Common myeloid progenitor, CD34-positive (primary cell): ENCODE results near the gene WNT7A.

Experiments
- CTCF ChIA-PET: fragments of 350-600 bp; sonication (Branson Sonifier 250); formaldehyde crosslinking; loops from one replicate; lab custom pipeline; 2021; ENCODE audit warnings: antibody characterized with exemption; lab: Charles Lee
- POLR2A ChIA-PET: fragments of 350-600 bp; sonication (Branson Sonifier 250); formaldehyde crosslinking; loops from one replicate; lab custom pipeline; 2021; ENCODE audit warnings: antibody characterized with exemption; lab: Charles Lee
- DNase-seq, 3 donors: peaks; one replicate each; pipeline versions ENCODE4 v3.0.0 to v3.0.0-alpha.2; 2013
- H3K27ac ChIP-seq, 2 experiments: 1 replicate in 1 of 2; 2 replicates in 1 of 2; pipeline ENCODE4 v1.7.0; 2013; ENCODE audit warnings: inconsistent platforms in 2 of 2, low read length in 2 of 2, mild to moderate bottlenecking in 2 of 2, low read depth in 1 of 2, moderate library complexity in 1 of 2; ENCODE audit not compliant: severe bottlenecking in 2 of 2, insufficient read depth in 1 of 2, poor library complexity in 1 of 2
- H3K27me3 ChIP-seq, 5 experiments: replicated peaks in 2 of 5; 1 replicate in 3 of 5; 2 replicates in 2 of 5; pipeline versions ENCODE4 v1.6.1 to v1.7.0; 2013; ENCODE audit warnings: low read length in 4 of 5, mild to moderate bottlenecking in 2 of 5, moderate library complexity in 2 of 5, inconsistent platforms in 1 of 5; ENCODE audit not compliant: insufficient read depth in 5 of 5, control insufficient read depth in 4 of 5
- H3K36me3 ChIP-seq, 4 experiments: 1 replicate in 2 of 4; 2 replicates in 2 of 4; pipeline versions ENCODE4 v1.6.1 to v1.7.0; 2013; ENCODE audit warnings: low read length in 3 of 4, control low read depth in 1 of 4, mild to moderate bottlenecking in 1 of 4; ENCODE audit not compliant: control insufficient read depth in 4 of 4, insufficient read depth in 4 of 4
- H3K4me1 ChIP-seq, 4 experiments: 1 replicate in 3 of 4; 2 replicates in 1 of 4; pipeline versions ENCODE4 v1.6.1 to v1.7.1; 2013; ENCODE audit warnings: low read length in 3 of 4, mild to moderate bottlenecking in 3 of 4, control low read depth in 1 of 4, inconsistent platforms in 1 of 4, moderate library complexity in 1 of 4; ENCODE audit not compliant: control insufficient read depth in 4 of 4, insufficient read depth in 4 of 4; ENCODE audit errors: control extremely low read depth in 1 of 4
- H3K4me3 ChIP-seq, 7 experiments: 1 replicate in 4 of 7; 2 replicates in 3 of 7; pipeline versions ENCODE4 v1.5.1 to v1.7.0; 2013; ENCODE audit warnings: mild to moderate bottlenecking in 7 of 7, low read length in 6 of 7, moderate library complexity in 6 of 7, inconsistent platforms in 2 of 7, low read depth in 2 of 7, control low read depth in 1 of 7; ENCODE audit not compliant: insufficient read depth in 4 of 7, control insufficient read depth in 1 of 7; ENCODE audit errors: extremely low read depth in 1 of 7
- H3K9me3 ChIP-seq, 5 experiments: 1 replicate in 4 of 5; 2 replicates in 1 of 5; pipeline versions ENCODE4 v1.6.1 to v1.7.1; 2013; ENCODE audit warnings: low read length in 4 of 5, mild to moderate bottlenecking in 2 of 5, inconsistent platforms in 1 of 5, low read depth in 1 of 5, moderate library complexity in 1 of 5; ENCODE audit not compliant: control insufficient read depth in 4 of 5, insufficient read depth in 2 of 5; ENCODE audit errors: control extremely low read depth in 1 of 5
- WGBS: methylation state at CpG from one replicate; pipeline ENCODE4 v1.1.5; 2013; ENCODE audit not compliant: insufficient coverage; 5-methylcytosine and 5-hydroxymethylcytosine counted together

Gene WNT7A

DNA sequence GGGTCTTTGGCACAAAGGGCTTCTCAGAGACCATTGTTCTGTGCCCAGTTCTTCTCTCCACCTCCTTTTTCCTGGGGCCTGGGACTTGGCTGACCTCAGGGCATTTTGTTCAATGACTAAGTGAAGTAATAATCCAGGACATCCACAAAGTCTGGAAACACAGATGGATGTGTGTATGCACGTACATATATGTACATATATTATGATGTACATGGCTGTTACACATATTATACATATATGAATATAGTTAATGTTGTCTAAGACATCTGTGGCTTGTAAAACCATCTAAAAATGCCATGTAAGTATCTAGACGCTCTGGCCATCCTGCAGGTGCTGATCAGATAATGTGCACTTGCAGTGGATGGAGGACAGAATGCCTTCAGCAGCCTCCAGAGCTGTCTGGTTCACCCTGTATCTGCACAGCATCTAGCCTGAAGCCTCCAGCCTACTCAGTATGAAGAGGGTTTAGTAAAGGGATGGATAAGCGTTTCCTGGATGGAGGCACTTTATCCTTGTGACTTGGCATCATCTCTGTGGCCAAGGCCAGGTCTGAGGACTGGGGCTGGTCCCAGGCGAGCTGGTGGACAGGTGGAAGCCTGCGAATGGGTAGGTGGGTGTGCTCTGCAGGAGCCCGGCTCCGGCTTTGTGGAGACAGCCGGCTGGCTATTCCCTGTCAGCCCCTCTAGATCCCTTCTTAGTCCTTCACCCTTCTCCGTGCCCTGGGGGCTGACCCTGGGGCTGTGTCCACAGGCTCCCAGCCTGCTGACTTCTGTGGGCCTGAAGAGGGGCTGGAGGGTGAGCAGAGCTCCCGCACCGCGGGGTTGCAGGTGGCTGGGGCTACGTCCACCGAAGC, 88.4 kb downstream of the WNT7A start:
- CTCF ChIA-PET: interaction anchor here (0.8 to 0.9 kb wide), 2 partner anchors 89 to 297 kb away, joined by 3 read pairs; partner anchors contain the start of gene WNT7A
- WGBS: 84% methylated on average over 11 of the region's 14 CpGs

DNA sequence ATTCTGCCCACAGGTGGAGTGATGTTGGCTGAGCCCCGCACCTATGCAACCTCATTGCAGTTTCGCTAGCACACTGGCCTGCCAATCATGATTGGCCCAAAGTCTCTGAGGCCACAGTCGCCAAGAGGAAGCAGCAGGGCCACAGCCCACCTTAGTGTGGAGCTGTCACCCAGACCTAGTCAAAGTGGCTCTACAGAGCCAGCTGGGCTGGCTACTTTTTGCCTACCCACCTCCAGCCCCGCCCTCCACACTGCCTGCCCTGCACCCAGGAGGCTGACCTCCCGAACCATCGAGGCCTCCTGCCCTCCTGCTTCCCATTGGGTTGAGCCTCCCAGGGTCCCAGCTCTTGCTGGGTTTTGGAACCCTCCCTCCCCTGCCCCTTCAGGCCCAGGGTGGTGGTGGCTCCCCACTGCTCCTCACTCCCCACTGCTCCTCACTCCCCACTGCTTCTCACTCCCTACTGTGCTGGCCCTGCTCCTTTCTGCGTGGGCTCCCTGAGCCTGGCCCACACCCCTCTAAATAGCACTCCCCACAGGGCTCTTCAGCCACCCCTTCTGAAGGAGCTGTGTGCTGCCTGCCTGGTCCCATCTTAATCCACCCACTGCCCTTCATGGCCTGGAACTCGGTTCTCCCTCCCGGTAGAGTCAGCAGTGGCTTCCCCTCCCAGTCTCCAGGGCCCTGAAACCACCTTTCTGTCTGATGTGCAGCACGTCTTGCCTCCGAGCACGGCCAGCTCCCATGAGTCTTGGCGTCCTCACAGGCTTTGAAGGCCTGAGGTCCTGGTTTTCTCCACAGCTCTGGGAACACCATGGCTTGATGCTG, 89.3 kb downstream of the WNT7A start:
- 97% methylated on average over 13 of the region's 13 CpGs for WGBS
- Histone ChIP-seq H3K27me3 (peaks cover 0 to 2% (median 0%) of the 10 kb centered on the region in 5 experiments), H3K4me1 (peaks cover 0 to 1% (median 0%) of the 10 kb centered on the region in 4 experiments), H3K36me3 (no peaks in the 10 kb centered on the region), H3K4me3 (no peak overlapping the region), H3K9me3 (no peaks in the 10 kb centered on the region), H3K27ac (no peak overlapping the region)
- ChIA-PET CTCF (interaction anchor here (0.5 to 0.9 kb wide), 4 partner anchors 12 to 296 kb away, joined by 3 read pairs; partner anchors contain the start of gene WNT7A), POLR2A (no interaction called here)
- no peak for DNase-seq

More for the DNA sequence above, 88.4 kb downstream of the WNT7A start:
- Histone ChIP-seq H3K27me3 (peaks cover 0 to 2% (median 0%) of the 10 kb centered on the region in 5 experiments), H3K4me1 (peaks cover 0 to 5% (median under 1%) of the 10 kb centered on the region in 4 experiments), H3K9me3 (no peaks in the 10 kb centered on the region), H3K4me3 (no peak overlapping the region), H3K36me3 (no peaks in the 10 kb centered on the region), H3K27ac (no peak overlapping the region)
- no peak for DNase-seq
- POLR2A ChIA-PET: no interaction called here

DNA sequence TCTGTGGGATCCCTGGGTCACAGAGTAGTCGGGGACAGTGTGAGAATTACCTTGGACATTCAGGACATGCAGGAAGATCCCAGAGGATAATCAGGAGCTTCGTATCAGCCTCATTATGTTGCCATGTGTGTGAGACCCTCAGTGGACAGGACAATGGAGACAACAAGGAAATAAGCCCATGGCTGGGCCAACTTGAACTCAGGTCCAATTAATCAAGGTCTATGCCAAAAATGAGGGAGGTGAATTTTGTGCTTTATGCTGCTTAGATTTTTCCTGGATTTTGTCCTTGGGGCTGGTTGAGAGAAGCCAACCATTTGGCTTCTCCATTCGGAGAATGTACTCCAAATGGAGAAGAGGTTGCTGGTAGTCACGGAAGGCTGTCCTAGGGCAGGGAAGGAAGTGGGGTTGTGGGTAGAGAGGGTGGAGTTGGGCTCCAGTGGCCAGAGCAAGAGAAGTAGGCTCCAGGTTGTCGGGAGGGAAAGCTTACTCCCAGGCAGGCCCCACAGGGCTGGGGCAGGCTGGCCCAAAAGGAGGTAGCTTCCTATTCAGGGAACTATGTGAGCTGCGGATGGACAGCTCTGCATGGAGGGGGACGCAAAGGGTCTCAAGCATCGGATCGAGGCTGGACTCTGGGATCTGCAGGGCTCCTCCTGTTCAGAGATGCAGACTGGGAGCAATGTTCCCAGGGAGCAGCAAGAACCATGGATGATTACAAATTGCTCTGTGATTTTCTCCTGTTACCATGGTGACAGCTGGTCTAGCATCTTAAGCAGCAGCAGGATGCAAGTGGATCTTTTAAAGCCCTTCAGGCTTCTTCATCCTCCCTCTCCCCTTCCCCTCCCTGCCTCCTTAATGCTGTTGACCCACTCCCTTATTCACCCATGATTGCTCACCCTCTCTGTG, 91.1 kb downstream of the WNT7A start:
- no peaks in the 10 kb centered on the region for H3K9me3 ChIP-seq
- peak in 2 of 3 donors; percentile 8 to 9 for DNase-seq
- H3K36me3 ChIP-seq: no peaks in the 10 kb centered on the region
- POLR2A ChIA-PET: no interaction called here
- H3K4me1 ChIP-seq: peaks cover 0 to 1% (median 0%) of the 10 kb centered on the region in 4 experiments
- CTCF ChIA-PET: interaction anchor here (1.0 kb wide), 1 partner anchor 10 kb away, joined by 3 read pairs; no protein-coding TSS in a partner anchor
- H3K27me3 ChIP-seq: peaks cover 0 to 5% (median 0%) of the 10 kb centered on the region in 5 experiments
- no peak overlapping the region for H3K4me3 ChIP-seq
- no peak overlapping the region for H3K27ac ChIP-seq
- 64% methylated on average over 9 of the region's 9 CpGs for WGBS

DNA sequence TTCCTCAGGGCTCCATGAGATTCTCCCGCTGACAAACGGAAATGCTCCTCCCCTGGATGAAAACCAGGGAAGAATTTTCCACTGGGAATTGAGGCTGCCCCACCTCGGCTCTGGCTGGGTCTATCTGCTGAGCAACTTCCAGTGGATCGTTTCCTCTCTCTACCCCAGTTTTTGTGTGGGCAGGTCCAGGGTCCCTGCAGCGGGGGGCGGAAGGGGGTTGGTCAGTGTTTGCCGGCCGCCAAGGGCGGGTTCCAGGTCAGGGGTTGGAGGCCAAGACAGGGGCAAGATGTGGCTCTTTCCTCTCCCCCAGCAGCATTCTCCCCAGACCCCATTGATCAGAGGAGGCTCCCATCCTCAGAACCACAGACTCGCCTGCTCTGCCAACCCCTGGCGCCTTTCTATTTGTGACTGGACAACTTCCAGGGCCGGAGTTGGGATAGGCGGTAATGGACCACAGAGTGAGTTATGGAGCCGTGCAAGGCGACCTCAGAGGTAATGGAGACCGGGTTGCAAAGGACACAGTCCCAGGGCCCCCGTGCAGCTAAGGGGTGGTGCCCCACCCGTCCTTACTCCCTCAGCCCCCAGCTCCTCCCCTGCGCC, 92.2 kb downstream of the WNT7A start:
- Histone ChIP-seq H3K36me3 (no peaks in the 10 kb centered on the region), H3K9me3 (no peaks in the 10 kb centered on the region), H3K4me3 (no peak overlapping the region), H3K27me3 (peaks cover 0 to 5% (median 0%) of the 10 kb centered on the region in 5 experiments), H3K4me1 (peaks cover 0 to 5% (median 2%) of the 10 kb centered on the region in 4 experiments), H3K27ac (no peak overlapping the region)
- WGBS: 91% methylated on average over 13 of the region's 19 CpGs
- DNase-seq: no peak
- ChIA-PET POLR2A (no interaction called here), CTCF (no interaction called here)

DNA sequence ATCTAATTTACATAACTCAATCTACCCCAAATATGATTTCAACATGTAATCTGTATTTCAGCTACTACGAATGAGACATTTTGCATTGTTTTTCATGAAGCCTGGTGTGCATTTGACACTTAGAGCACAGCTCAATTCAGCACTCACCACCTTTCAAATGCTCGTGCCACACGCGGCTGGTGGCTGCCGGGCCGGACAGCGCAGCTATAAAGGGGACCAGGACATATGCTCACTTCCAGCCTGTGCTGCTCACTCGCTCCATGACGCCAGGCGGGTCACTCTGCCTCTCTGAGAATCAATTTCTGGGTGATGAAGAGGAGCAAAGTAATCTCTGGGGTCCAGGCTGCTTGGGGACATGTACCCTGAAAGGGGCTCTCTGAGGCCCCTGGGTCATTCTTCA, 93.1 kb downstream of the WNT7A start:
- Histone ChIP-seq H3K27ac (no peak overlapping the region), H3K27me3 (peaks cover 0 to 5% (median 0%) of the 10 kb centered on the region in 5 experiments), H3K4me3 (no peak overlapping the region), H3K36me3 (no peaks in the 10 kb centered on the region), H3K9me3 (no peaks in the 10 kb centered on the region), H3K4me1 (peaks cover 0 to 11% (median 5%) of the 10 kb centered on the region in 4 experiments)
- 87% methylated on average over 6 of the region's 10 CpGs for WGBS
- ChIA-PET POLR2A (no interaction called here), CTCF (no interaction called here)
- no peak for DNase-seq

DNA sequence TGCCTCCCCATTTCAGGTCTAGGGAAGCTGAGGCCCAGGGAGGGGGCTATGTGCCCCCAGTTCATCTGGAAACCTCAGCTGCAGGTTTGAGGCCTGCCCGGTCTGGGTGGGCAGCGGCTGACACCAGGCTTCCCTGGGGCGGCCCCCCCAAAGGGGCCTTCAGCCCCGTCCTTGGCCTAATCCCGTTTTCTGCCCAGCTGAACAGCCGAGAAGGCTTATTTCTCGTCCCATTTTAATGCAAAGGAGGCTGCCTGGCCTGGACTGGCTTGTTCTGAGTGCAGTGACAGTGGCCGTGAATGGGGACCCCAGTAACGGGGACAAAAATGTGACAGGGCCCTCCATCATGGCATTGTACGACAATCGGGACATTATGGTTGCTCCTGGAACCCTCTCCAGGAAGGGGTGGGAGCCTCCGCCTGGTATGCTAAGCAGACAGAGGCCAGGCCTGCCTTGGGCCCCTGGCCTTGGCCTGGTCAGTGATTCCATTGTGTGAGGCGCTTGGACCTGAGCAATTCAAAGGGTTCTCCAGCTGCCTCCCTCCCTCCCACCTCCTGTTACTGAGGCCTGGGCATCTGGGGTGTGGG, 93.9 kb downstream of the WNT7A start:
- Histone ChIP-seq H3K36me3 (no peaks in the 10 kb centered on the region), H3K27ac (no peak overlapping the region), H3K9me3 (no peaks in the 10 kb centered on the region), H3K27me3 (peaks cover 0 to 6% (median 0%) of the 10 kb centered on the region in 5 experiments), H3K4me3 (no peak overlapping the region), H3K4me1 (peaks cover 0 to 11% (median 5%) of the 10 kb centered on the region in 4 experiments)
- no peak for DNase-seq
- ChIA-PET POLR2A (no interaction called here), CTCF (interaction anchor here (0.6 kb wide), 1 partner anchor 130 kb away, joined by 3 read pairs; no protein-coding TSS in a partner anchor)
- 95% methylated on average over 12 of the region's 13 CpGs for WGBS
